C4-2B (cell line): ENCODE measurements around the gene DAND5.

ENCODE experiments used
- ZFX ChIP-seq: fragments of 450-650 bp; IDR thresholded peaks from 2 replicates; pipeline ENCODE4 v1.6.1; 2017
- TF ChIP-seq, protein P1 (sequence below): fragments of 450-650 bp; conservative IDR thresholded peaks from 2 replicates; pipeline ENCODE4 v1.5.1; 2017; ENCODE audit warnings: mild to moderate bottlenecking

GRCh38 chr19:13014921-13015280, 45.5 kb downstream of the DAND5 start:
- TF ChIP-seq, protein P1, sequence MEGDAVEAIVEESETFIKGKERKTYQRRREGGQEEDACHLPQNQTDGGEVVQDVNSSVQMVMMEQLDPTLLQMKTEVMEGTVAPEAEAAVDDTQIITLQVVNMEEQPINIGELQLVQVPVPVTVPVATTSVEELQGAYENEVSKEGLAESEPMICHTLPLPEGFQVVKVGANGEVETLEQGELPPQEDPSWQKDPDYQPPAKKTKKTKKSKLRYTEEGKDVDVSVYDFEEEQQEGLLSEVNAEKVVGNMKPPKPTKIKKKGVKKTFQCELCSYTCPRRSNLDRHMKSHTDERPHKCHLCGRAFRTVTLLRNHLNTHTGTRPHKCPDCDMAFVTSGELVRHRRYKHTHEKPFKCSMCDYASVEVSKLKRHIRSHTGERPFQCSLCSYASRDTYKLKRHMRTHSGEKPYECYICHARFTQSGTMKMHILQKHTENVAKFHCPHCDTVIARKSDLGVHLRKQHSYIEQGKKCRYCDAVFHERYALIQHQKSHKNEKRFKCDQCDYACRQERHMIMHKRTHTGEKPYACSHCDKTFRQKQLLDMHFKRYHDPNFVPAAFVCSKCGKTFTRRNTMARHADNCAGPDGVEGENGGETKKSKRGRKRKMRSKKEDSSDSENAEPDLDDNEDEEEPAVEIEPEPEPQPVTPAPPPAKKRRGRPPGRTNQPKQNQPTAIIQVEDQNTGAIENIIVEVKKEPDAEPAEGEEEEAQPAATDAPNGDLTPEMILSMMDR, result no peak
- TF ChIP-seq ZFX, result no peak
